Endothelial cell of umbilical vein (primary cell): ENCODE data around the gene LATS2.

Experiments used
- EZH2 ChIP-seq: IDR thresholded peaks from 2 replicates; pipeline ENCODE4 v1.6.1; 2012; ENCODE audit warnings: borderline replicate concordance, low read depth, mild to moderate bottlenecking, moderate library complexity, low read length, inconsistent platforms; ENCODE audit not compliant: severe bottlenecking
- POLR2A ChIP-seq: IDR thresholded peaks from 2 replicates; pipeline ENCODE4 v1.6.1; 2012; ENCODE audit warnings: low read depth, mild to moderate bottlenecking, control low read depth, low read length
- TF ChIP-seq, protein P1 (sequence below), 2 donors: IDR thresholded peaks; 1 replicate in 1 of 2; 2 replicates in 1 of 2; pipeline ENCODE4 v1.5.1; 2011; ENCODE audit warnings: low read length in 2 of 2, mild to moderate bottlenecking in 2 of 2, moderate library complexity in 2 of 2, control low read depth in 1 of 2, inconsistent platforms in 1 of 2, low read depth in 1 of 2; ENCODE audit not compliant: insufficient read depth in 1 of 2; ENCODE audit errors: extremely low read depth in 1 of 2

DNA sequence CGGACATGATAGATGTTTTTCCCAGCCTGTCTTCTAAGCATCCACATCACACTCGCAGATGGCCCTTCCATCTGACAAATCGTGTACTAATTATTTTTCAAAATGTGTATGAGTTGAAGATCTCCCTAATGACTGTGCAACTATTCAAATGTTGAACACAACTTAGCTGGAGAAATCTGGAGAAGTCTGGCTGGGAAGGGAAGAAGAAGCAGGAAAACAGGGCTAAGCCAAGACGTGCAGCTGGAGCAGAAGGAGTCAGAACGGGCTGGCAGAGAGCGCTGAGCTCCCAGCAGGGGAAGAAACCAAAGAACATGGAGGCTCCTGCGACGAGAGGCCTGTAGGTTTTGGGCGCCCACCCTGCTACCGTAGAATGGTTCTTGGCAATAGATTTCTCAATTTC lies 13.2 kb upstream of the LATS2 start:
- no peak for TF ChIP-seq POLR2A
- TF ChIP-seq, protein P1, sequence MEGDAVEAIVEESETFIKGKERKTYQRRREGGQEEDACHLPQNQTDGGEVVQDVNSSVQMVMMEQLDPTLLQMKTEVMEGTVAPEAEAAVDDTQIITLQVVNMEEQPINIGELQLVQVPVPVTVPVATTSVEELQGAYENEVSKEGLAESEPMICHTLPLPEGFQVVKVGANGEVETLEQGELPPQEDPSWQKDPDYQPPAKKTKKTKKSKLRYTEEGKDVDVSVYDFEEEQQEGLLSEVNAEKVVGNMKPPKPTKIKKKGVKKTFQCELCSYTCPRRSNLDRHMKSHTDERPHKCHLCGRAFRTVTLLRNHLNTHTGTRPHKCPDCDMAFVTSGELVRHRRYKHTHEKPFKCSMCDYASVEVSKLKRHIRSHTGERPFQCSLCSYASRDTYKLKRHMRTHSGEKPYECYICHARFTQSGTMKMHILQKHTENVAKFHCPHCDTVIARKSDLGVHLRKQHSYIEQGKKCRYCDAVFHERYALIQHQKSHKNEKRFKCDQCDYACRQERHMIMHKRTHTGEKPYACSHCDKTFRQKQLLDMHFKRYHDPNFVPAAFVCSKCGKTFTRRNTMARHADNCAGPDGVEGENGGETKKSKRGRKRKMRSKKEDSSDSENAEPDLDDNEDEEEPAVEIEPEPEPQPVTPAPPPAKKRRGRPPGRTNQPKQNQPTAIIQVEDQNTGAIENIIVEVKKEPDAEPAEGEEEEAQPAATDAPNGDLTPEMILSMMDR (IDR thresholded peaks at IDR 0.05; ENCODE audit: extremely low read depth in 1 of 2, insufficient read depth in 1 of 2, low read depth in 1 of 2, low read length in 2 of 2): no peak
- no peak for TF ChIP-seq EZH2
